ENCODE measurements around the gene THOC5. TPM values are rescaled to one million over a fixed set of nuclear protein-coding genes. Genes with fewer than 3 reads are reported as not detected.

Gene THOC5
- total RNA-seq, 1 donor from 2014 or later, result 45.4 TPM

GRCh38 chr22:29480512-29481264 lies 72.9 kb downstream of the THOC5 start:
- DNase-seq (ENCODE audit: low spot score) (no peak), ATAC-seq (peak; percentile 70)
- intact Hi-C loops (cut with DNase I), result no loop called here

- intact Hi-C loops (cut with DNase I), result no loop called here
- no peak for ATAC-seq
- no peak for DNase-seq (ENCODE audit: low spot score)
These were observed 73.4 kb downstream of the THOC5 start for GRCh38 chr22:29480262-29480511.

- intact Hi-C loops (cut with DNase I), result no loop called here
- peak; percentile 9 for ATAC-seq
- no peak for DNase-seq (ENCODE audit: low spot score)
These were observed 73.9 kb downstream of the THOC5 start, which contains the start of gene NEFH for GRCh38 chr22:29479417-29480261. TSS of gene NEFH (plus strand) at chr22:29480218. CDS start at chr22:29480263, 45 bp downstream.

- no peak for DNase-seq (ENCODE audit: low spot score)
- intact Hi-C loops (cut with DNase I), result no loop called here
- ATAC-seq, result peak; percentile 41
These were observed 75.0 kb downstream of the THOC5 start for GRCh38 chr22:29478326-29479276.

- DNase-seq (ENCODE audit: low spot score) (no peak), ATAC-seq (no peak)
- intact Hi-C loops (cut with DNase I), result no loop called here
These were observed 75.7 kb downstream of the THOC5 start for GRCh38 chr22:29477723-29478318.

- ATAC-seq, result no peak
- DNase-seq (ENCODE audit: low spot score), result no peak
- intact Hi-C loops (cut with DNase I), result no loop called here
These were observed 77.4 kb downstream of the THOC5 start for GRCh38 chr22:29476116-29476515.

GRCh38 chr22:29475550-29475949 lies 78.0 kb downstream of the THOC5 start:
- DNase-seq (ENCODE audit: low spot score) (no peak), ATAC-seq (no peak)
- intact Hi-C loops (cut with DNase I), result no loop called here

GRCh38 chr22:29473001-29473400 lies 80.6 kb downstream of the THOC5 start:
- DNase-seq (ENCODE audit: low spot score) (no peak), ATAC-seq (no peak)
- intact Hi-C loops (cut with DNase I), result no loop called here

- no peak for DNase-seq (ENCODE audit: low spot score)
- peak; percentile 48 for ATAC-seq
- intact Hi-C loops (cut with DNase I), result no loop called here
These were observed 83.2 kb downstream of the THOC5 start for GRCh38 chr22:29470159-29470855.

- no peak for ATAC-seq
- intact Hi-C loops (cut with DNase I), result no loop called here
- no peak for DNase-seq (ENCODE audit: low spot score)
These were observed 83.8 kb downstream of the THOC5 start for GRCh38 chr22:29469755-29470154.

- DNase-seq (ENCODE audit: low spot score) (no peak), ATAC-seq (no peak)
- intact Hi-C loops (cut with DNase I), result no loop called here
These were observed 89.0 kb downstream of the THOC5 start for GRCh38 chr22:29464581-29464980.

GRCh38 chr22:29463629-29464028 lies 89.9 kb downstream of the THOC5 start:
- no peak for ATAC-seq
- intact Hi-C loops (cut with DNase I), result no loop called here

GRCh38 chr22:29461263-29461662 lies 92.3 kb downstream of the THOC5 start:
- intact Hi-C loops (cut with DNase I), result no loop called here
- ATAC-seq (no peak), DNase-seq (ENCODE audit: low spot score) (no peak)

More at GRCh38 chr22:29463629-29464028, 89.9 kb downstream of the THOC5 start:
- DNase-seq (ENCODE audit: low spot score), result no peak

GRCh38 chr22:29459773-29460172 lies 93.8 kb downstream of the THOC5 start:
- no peak for ATAC-seq
- DNase-seq (ENCODE audit: low spot score), result no peak
- intact Hi-C loops (cut with DNase I), result no loop called here

GRCh38 chr22:29458551-29458950 lies 95.0 kb downstream of the THOC5 start:
- DNase-seq (ENCODE audit: low spot score) (no peak), ATAC-seq (peak; percentile 73)
- intact Hi-C loops (cut with DNase I), result no loop called here

GRCh38 chr22:29457730-29458129 lies 95.8 kb downstream of the THOC5 start:
- ATAC-seq (peak; percentile 63), DNase-seq (ENCODE audit: low spot score) (no peak)
- intact Hi-C loops (cut with DNase I), result no loop called here

- ATAC-seq (no peak), DNase-seq (ENCODE audit: low spot score) (no peak)
- intact Hi-C loops (cut with DNase I), result no loop called here
These were observed 97.3 kb downstream of the THOC5 start for GRCh38 chr22:29456211-29456671.
